C4-2B (cell line): Measurements from ENCODE around the gene SLC35D3.

Experiments used
- H3K27ac ChIP-seq: fragments of 450-650 bp; 2 replicates; pipeline ENCODE4 v1.5.1; 2017
- CTCF ChIP-seq: fragments of 450-650 bp; conservative IDR thresholded peaks from 2 replicates; pipeline ENCODE4 v1.5.1; 2017; ENCODE audit warnings: mild to moderate bottlenecking
- ZFX ChIP-seq: fragments of 450-650 bp; IDR thresholded peaks from 2 replicates; pipeline ENCODE4 v1.6.1; 2017

SLC35D3 gene

GRCh38 chr6:136918706-136919105 is 3.4 kb upstream of the SLC35D3 start:
- H3K27ac ChIP-seq: no peak overlapping the region
- no peak for TF ChIP-seq ZFX
- TF ChIP-seq CTCF: no peak

- TF ChIP-seq ZFX (no peak), CTCF (no peak)
- H3K27ac ChIP-seq: no peak overlapping the region
Measured at GRCh38 chr6:136920216-136920615, 1.9 kb upstream of the SLC35D3 start.

- H3K27ac ChIP-seq: no peak overlapping the region
- TF ChIP-seq CTCF (no peak), ZFX (no peak)
Measured at GRCh38 chr6:136920671-136921380, 1.3 kb upstream of the SLC35D3 start.

- TF ChIP-seq CTCF (no peak), ZFX (no peak)
- no peak overlapping the region for H3K27ac ChIP-seq
Measured at GRCh38 chr6:136921381-136921935, 643 bp upstream of the SLC35D3 start.

- H3K27ac ChIP-seq: no peak overlapping the region
- TF ChIP-seq ZFX (no peak), CTCF (no peak)
Measured at GRCh38 chr6:136922685-136923006, 545 bp downstream of the SLC35D3 start.

- H3K27ac ChIP-seq: no peak overlapping the region
- TF ChIP-seq ZFX (no peak), CTCF (no peak)
Measured at GRCh38 chr6:136923116-136923953, 1.2 kb downstream of the SLC35D3 start.

GRCh38 chr6:136923954-136924673 is 2.0 kb downstream of the SLC35D3 start:
- no peak overlapping the region for H3K27ac ChIP-seq
- TF ChIP-seq CTCF (no peak), ZFX (no peak)
